Spleen (tissue), 7 donors: ENCODE data around the gene MUC2.

Source experiments
- CTCF ChIP-seq, 11 experiments: fragments of 200-600 bp in 7 of 11; fragments of 450-650 bp in 4 of 11; sonication (generic) in 4 of 11; IDR thresholded peaks in 8 of 11; conservative IDR thresholded peaks in 3 of 11; 1 replicate in 7 of 11; 2 replicates in 4 of 11; pipeline versions ENCODE4 v1.4.0 to v1.8.0; 2016 to 2021; ENCODE audit warnings: antibody characterized with exemption in 11 of 11, inconsistent platforms in 4 of 11, mild to moderate bottlenecking in 1 of 11
- POLR2A ChIP-seq, 3 donors: fragments of 450-650 bp; IDR thresholded peaks; one replicate each; pipeline ENCODE4 v1.5.1; 2017; ENCODE audit warnings: antibody characterized with exemption in 3 of 3, mild to moderate bottlenecking in 1 of 3
- POLR2AphosphoS5 ChIP-seq, 3 donors: sonication (generic); formaldehyde crosslinking; IDR thresholded peaks; one replicate each; pipeline ENCODE4 v1.5.1; 2017; ENCODE audit warnings: antibody characterized with exemption in 3 of 3
- donor health status: DM: no; HTN: no; CAD: no; lungs with moderate emphysema.
- donor health status: DM: no; HTN: no; CAD: no.
- donor health status: DM: no; HTN: no; CAD: no.

- no peak for TF ChIP-seq CTCF (IDR thresholded peaks at IDR 0.05 in 8 of 11, conservative IDR thresholded peaks at IDR 0.05 in 3 of 11)
- TF ChIP-seq POLR2A (IDR thresholded peaks at IDR 0.05): no peak
- TF ChIP-seq POLR2AphosphoS5 (IDR thresholded peaks at IDR 0.05): no peak
Observed at GRCh38 chr11:1102996-1103395, 28.3 kb downstream of the MUC2 start.
